GM21619 (cell line): Measurements from ENCODE around the gene TMEM184A.
A peak's percentile ranks its signal among the peaks of the same experiment; 100 is the strongest.

Source experiments
- ATAC-seq: cut with Tn5 transposase; IDR thresholded peaks from one replicate; pipeline ENCODE4 v1.9.1; 2021; ENCODE audit not compliant: unreplicated experiment

The TMEM184A gene

GRCh38 chr7:1505731-1506550, 50.1 kb downstream of the TMEM184A start:
- no peak for ATAC-seq

- peak; percentile 79 for ATAC-seq
These were observed 51.9 kb downstream of the TMEM184A start, which contains the start of gene INTS1 for GRCh38 chr7:1503816-1504775. Gene INTS1, minus strand, starts transcription at chr7:1504389. Its CDS starts 429 bp downstream, at chr7:1503960.

GRCh38 chr7:1503390-1503789, 52.6 kb downstream of the TMEM184A start:
- no peak for ATAC-seq

- no peak for ATAC-seq
These were observed 53.2 kb downstream of the TMEM184A start for GRCh38 chr7:1502845-1503244.

- ATAC-seq = no peak
These were observed 54.3 kb downstream of the TMEM184A start for GRCh38 chr7:1501487-1502270.

GRCh38 chr7:1500064-1500807, 55.8 kb downstream of the TMEM184A start:
- no peak for ATAC-seq

- ATAC-seq = no peak
These were observed 56.5 kb downstream of the TMEM184A start for GRCh38 chr7:1499367-1500029.

- ATAC-seq = no peak
These were observed 57.4 kb downstream of the TMEM184A start for GRCh38 chr7:1498370-1499305.

GRCh38 chr7:1497293-1497927, 58.6 kb downstream of the TMEM184A start:
- ATAC-seq = no peak

- ATAC-seq = no peak
These were observed 59.3 kb downstream of the TMEM184A start for GRCh38 chr7:1496531-1497292.

GRCh38 chr7:1495564-1496242, 60.3 kb downstream of the TMEM184A start:
- ATAC-seq = no peak

- ATAC-seq = no peak
These were observed 61.0 kb downstream of the TMEM184A start for GRCh38 chr7:1494866-1495563.

- no peak for ATAC-seq
These were observed 61.6 kb downstream of the TMEM184A start for GRCh38 chr7:1494447-1494846.

GRCh38 chr7:1493571-1493970, 62.4 kb downstream of the TMEM184A start:
- no peak for ATAC-seq

- no peak for ATAC-seq
These were observed 62.9 kb downstream of the TMEM184A start for GRCh38 chr7:1493129-1493528.

GRCh38 chr7:1492640-1493039, 63.4 kb downstream of the TMEM184A start:
- ATAC-seq = no peak
